Right lobe of liver (tissue), 6 donors: ENCODE results near the gene PEX16. TPM values are rescaled to one million over a fixed set of nuclear protein-coding genes. Genes with fewer than 3 reads are reported as not detected.
A peak's percentile ranks its signal among the peaks of the same experiment; 100 is the strongest.

Source experiments
- ATAC-seq, 4 donors: fragments of 200-7000 bp; cut with Tn5 transposase; one replicate each; pipeline ENCODE4 v1.9.1; 2020; ENCODE audit warnings: mild to moderate bottlenecking in 4 of 4, moderate library complexity in 4 of 4
- DNase-seq, 3 donors: peaks; one replicate each; pipeline ENCODE4 v3.0.0-alpha.2; 2020
- H3K27ac ChIP-seq, 3 donors: fragments of 200-600 bp; one replicate each; pipeline ENCODE4 v1.8.0; 2022
- H3K27me3 ChIP-seq, 2 donors: fragments of 200-600 bp; one replicate each; pipeline ENCODE4 v1.8.0; 2022
- H3K36me3 ChIP-seq, 4 donors: fragments of 200-600 bp; sonication (generic) in 1 of 4; one replicate each; pipeline versions ENCODE4 v1.5.1 to v1.8.0; 2017 to 2022; ENCODE audit warnings: control low read depth in 1 of 4
- H3K4me1 ChIP-seq, 4 donors: fragments of 200-600 bp; sonication (generic) in 1 of 4; one replicate each; pipeline versions ENCODE4 v1.5.1 to v1.8.0; 2017 to 2022; ENCODE audit warnings: control low read depth in 1 of 4
- H3K4me3 ChIP-seq, 3 donors: fragments of 200-600 bp; one replicate each; pipeline ENCODE4 v1.8.0; 2022
- H3K9me3 ChIP-seq, 4 donors: fragments of 200-600 bp; sonication (generic) in 1 of 4; one replicate each; pipeline versions ENCODE4 v1.5.1 to v1.8.0; 2017 to 2022; ENCODE audit warnings: control low read depth in 1 of 4
- POLR2A ChIP-seq: fragments of 450-650 bp; IDR thresholded peaks from one replicate; pipeline ENCODE4 v1.6.1; 2017; ENCODE audit warnings: antibody characterized with exemption, mild to moderate bottlenecking
- WGBS: methylation state at CpG from one replicate; pipeline ENCODE4 v1.1.6; 2018; ENCODE audit warnings: low coverage, low lambda C conversion rate; ENCODE audit not compliant: insufficient coverage; ENCODE audit errors: missing lambda C conversion rate; 5-methylcytosine and 5-hydroxymethylcytosine counted together
- intact Hi-C, 2 donors: fragments of 100-400 bp; cut with DNase I; formaldehyde crosslinking; loops; one replicate each; pipeline versions ENCODE4 v1.11.2 to v1.14.1; 2022
- total RNA-seq, 6 experiments: library from RNA; depleted of rRNA in 2 of 6; stranded (reverse); fragments of >200 nt in 2 of 6; fragmentation: NEBNext Ultra II Directional in 3 of 6; extraction: Animal tissue kit (Norgen Biotek cat#: 25700) in 3 of 6; gene quantifications; one replicate each; pipeline versions ENCODE4 v1.1.0 to v1.2.4, GENCODE V29; 2016 to 2023
- TF ChIP-seq, protein P1 (sequence below), 4 donors: fragments of 200-600 bp in 3 of 4; fragments of 450-650 bp in 1 of 4; IDR thresholded peaks; one replicate each; pipeline versions ENCODE4 v1.5.1 to v1.8.0; 2016 to 2022; ENCODE audit warnings: antibody characterized with exemption in 4 of 4, mild to moderate bottlenecking in 2 of 4
- donor health status: DM: no; HTN: yes; CAD: no.
- donor health status: DM: no; HTN: no; CAD: no.
- donor health status: DM: no; HTN: no; CAD: no.
- donor health status: DM: no; HTN: yes; CAD: no.
- donor health status: DM: no; HTN: yes; CAD: no.

The PEX16 gene
- total RNA-seq, 6 experiments from 2014 or later, result 17.9 to 36.7 (median 32.4) TPM

DNA sequence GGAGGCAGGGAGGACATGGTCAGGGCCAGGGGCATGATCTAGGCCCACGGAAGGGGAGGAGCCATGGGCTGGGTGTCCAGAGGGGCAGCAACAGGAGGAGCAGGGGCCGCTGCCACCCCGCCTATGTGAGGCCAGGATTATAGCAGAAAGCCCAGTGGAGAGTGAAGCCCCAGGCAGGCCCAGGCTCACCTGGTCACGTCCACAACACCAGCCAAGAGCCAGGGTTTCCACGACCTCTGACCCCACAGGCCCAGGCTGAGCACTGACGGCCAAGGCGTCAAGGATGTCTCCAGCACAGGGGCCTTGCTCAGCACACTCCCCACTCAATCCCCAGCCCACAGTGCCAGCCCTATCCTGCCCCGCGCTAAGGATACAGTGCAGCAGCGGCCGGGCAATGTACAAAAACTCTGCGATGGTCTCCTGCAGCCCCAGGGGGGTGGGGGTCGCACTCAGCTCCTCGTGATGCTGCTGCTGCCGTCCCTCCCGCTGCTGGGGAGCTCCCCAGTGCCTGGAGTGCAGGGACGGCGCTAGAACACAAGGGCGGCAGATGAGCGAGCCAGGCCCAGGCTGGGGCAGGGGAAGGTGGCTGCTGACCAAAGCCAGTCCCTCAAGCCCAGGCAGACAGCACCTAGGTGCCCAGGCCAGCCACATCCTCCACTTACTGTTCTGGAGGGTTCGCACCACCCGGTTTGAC lies 3.6 kb downstream of the PEX16 start:
- Histone ChIP-seq H3K4me3 (peak overlapping the region in 2 of 3 donors; percentile 1 to 47), H3K27ac (peak overlapping the region; percentile 36 to 89 (median 51)), H3K4me1 (peaks cover 0 to 45% (median 19%) of the 10 kb centered on the region in 4 donors), H3K9me3 (no peaks in the 10 kb centered on the region), H3K27me3 (no peaks in the 10 kb centered on the region), H3K36me3 (peaks cover 0 to 55% (median 13%) of the 10 kb centered on the region in 4 donors)
- TF ChIP-seq, protein P1, sequence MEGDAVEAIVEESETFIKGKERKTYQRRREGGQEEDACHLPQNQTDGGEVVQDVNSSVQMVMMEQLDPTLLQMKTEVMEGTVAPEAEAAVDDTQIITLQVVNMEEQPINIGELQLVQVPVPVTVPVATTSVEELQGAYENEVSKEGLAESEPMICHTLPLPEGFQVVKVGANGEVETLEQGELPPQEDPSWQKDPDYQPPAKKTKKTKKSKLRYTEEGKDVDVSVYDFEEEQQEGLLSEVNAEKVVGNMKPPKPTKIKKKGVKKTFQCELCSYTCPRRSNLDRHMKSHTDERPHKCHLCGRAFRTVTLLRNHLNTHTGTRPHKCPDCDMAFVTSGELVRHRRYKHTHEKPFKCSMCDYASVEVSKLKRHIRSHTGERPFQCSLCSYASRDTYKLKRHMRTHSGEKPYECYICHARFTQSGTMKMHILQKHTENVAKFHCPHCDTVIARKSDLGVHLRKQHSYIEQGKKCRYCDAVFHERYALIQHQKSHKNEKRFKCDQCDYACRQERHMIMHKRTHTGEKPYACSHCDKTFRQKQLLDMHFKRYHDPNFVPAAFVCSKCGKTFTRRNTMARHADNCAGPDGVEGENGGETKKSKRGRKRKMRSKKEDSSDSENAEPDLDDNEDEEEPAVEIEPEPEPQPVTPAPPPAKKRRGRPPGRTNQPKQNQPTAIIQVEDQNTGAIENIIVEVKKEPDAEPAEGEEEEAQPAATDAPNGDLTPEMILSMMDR (IDR thresholded peaks at IDR 0.05), result no peak
- TF ChIP-seq POLR2A, result no peak
- 50% methylated on average over 2 of the region's 22 CpGs for WGBS
- intact Hi-C loops, result no loop called here
- DNase-seq, result no peak
- peak in 1 of 4 donors; percentile 1 for ATAC-seq

DNA sequence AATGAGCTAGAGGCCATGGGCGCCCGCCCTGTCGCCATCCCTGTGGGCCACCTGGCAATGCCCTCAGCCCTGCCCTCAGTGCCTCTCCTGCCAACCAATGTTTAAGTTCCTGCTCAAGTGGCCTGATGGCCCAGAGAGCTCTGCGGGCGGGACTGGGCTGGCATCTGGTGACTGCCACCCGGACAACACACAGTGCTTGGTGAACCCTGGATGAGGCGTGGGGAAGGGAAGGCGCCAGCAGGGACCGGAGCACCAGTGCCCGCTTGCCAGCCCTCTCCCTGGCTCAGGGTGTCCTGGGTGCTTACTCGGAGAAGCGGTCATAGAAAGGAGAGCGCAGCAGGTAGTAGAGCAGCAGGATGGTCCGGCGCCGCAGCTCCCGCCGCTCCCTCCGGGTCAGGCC lies 4.2 kb downstream of the PEX16 start:
- Histone ChIP-seq H3K27me3 (no peaks in the 10 kb centered on the region), H3K36me3 (peaks cover 0 to 56% (median 13%) of the 10 kb centered on the region in 4 donors), H3K9me3 (no peaks in the 10 kb centered on the region), H3K27ac (peak overlapping the region; percentile 36 to 89 (median 51)), H3K4me3 (peak overlapping the region in 2 of 3 donors; percentile 1 to 47), H3K4me1 (peaks cover 0 to 45% (median 19%) of the 10 kb centered on the region in 4 donors)
- WGBS, result 80% methylated on average over 1 of the region's 19 CpGs
- DNase-seq, result peak; percentile 75 to 93 (median 90)
- TF ChIP-seq, protein P1 (IDR thresholded peaks at IDR 0.05), result no peak
- TF ChIP-seq POLR2A, result no peak
- intact Hi-C loops, result no loop called here
- peak; percentile 55 to 72 (median 58) for ATAC-seq

DNA sequence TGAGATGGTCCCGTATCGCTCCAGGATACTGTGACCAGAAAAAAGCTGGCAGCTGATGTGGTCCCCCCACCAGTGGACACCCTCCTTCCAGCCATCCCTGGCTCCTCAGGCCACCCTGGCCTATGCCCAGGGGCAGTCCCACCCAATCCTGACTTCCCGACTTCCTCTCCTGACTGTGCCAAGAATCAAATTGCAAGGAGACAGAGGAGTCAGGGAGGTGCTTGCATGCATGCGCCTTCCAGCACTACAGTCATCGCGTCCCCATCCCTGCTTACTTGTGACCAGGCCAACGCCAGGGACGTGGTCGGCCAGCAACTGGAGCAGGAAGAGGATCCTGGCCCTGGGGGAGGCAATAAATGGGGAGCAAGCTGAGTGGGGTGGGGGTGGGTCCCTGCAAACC lies 7.1 kb downstream of the PEX16 start:
- H3K4me3 ChIP-seq, result no peak overlapping the region
- H3K9me3 ChIP-seq, result no peaks in the 10 kb centered on the region
- peaks cover 0 to 56% (median 13%) of the 10 kb centered on the region in 4 donors for H3K36me3 ChIP-seq
- no peak for TF ChIP-seq POLR2A
- TF ChIP-seq, protein P1 (IDR thresholded peaks at IDR 0.05), result no peak
- DNase-seq (no peak), ATAC-seq (no peak)
- H3K27me3 ChIP-seq, result no peaks in the 10 kb centered on the region
- no peak overlapping the region for H3K27ac ChIP-seq
- H3K4me1 ChIP-seq, result peaks cover 0 to 32% (median 13%) of the 10 kb centered on the region in 4 donors
- 62% methylated on average over 6 of the region's 9 CpGs for WGBS
- intact Hi-C loops, result no loop called here

DNA sequence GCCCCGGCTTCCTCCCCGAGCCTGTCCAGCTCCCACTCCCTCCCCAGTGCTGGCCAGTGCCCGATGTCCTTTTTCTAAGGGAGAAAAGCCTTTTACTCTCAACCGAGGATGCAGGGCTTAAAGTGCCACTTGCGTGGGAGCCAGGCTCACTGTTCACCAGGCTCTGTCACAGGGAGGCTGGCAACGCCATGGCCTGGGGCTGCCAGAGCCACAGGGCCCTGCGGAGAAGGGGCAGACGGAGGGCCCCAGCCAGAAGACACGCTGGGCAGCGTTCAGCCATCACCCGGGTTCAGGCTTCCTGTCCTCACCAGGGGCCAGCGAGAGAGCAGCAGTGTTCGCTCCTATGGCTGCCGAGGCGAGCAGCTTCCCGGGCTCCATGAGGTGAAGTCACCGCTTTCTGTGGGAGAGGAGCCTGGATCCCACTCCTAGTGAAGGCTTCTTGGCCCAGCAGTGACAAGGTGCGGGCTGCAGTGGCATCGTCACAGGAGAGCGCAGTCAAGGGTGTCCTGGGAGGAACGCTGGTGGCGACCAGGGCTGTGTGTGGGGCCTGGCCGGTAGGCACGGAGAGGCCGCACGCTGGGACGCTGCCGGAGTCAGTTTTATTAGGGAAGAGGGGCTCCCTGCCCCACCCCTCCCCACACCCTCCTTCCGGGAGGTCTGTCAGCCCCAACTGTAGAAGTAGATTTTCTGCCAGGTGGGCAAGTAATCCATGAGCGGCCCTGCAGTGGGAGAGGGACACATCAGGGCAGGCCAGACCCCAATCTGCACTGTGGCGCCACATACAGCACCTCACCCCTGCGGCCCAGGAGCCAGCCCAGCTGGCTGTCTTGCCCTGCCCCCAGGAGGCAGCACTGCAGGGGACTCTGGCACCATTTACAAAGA lies 7.8 kb downstream of the PEX16 start:
- intact Hi-C loops, result no loop called here
- ATAC-seq (no peak), DNase-seq (no peak)
- TF ChIP-seq, protein P1 (IDR thresholded peaks at IDR 0.05), result no peak
- TF ChIP-seq POLR2A, result no peak
- H3K27ac ChIP-seq, result no peak overlapping the region
- peaks cover 0 to 29% (median 13%) of the 10 kb centered on the region in 4 donors for H3K4me1 ChIP-seq
- no peak overlapping the region for H3K4me3 ChIP-seq
- H3K36me3 ChIP-seq, result peaks cover 0 to 49% (median 13%) of the 10 kb centered on the region in 4 donors
- H3K9me3 ChIP-seq, result no peaks in the 10 kb centered on the region
- no peaks in the 10 kb centered on the region for H3K27me3 ChIP-seq
- WGBS, result no CpG with 5 or more reads among the region's 32 CpGs
